Tibial nerve (tissue), 4 donors: Measurements from ENCODE around the gene PDSS2. TPM values are rescaled to one million over a fixed set of nuclear protein-coding genes. Genes with fewer than 3 reads are reported as not detected.

Experiments
- DNase-seq, 2 donors: peaks; one replicate each; pipeline ENCODE4 v3.0.0-alpha.2; 2019; ENCODE audit warnings: low spot score in 2 of 2
- H3K27ac ChIP-seq, 4 donors: fragments of 200-600 bp; sonication (generic) in 3 of 4; one replicate each; pipeline ENCODE4 v1.5.1; 2017 to 2019; ENCODE audit warnings: mild to moderate bottlenecking in 1 of 4
- H3K27me3 ChIP-seq, 2 donors: fragments of 200-600 bp; sonication (generic) in 1 of 2; one replicate each; pipeline versions ENCODE4 v1.5.1 to v1.6.0; 2017 to 2019
- H3K36me3 ChIP-seq, 3 donors: fragments of 200-600 bp; sonication (generic); one replicate each; pipeline ENCODE4 v1.5.1; 2018 to 2019
- H3K4me1 ChIP-seq, 4 donors: fragments of 200-600 bp; sonication (generic) in 3 of 4; one replicate each; pipeline ENCODE4 v1.5.1; 2017 to 2019
- H3K4me3 ChIP-seq, 4 donors: fragments of 200-600 bp; sonication (generic) in 3 of 4; one replicate each; pipeline ENCODE4 v1.5.1; 2017 to 2019; ENCODE audit warnings: mild to moderate bottlenecking in 1 of 4, moderate library complexity in 1 of 4
- H3K9me3 ChIP-seq, 4 donors: fragments of 200-600 bp; sonication (generic) in 3 of 4; one replicate each; pipeline ENCODE4 v1.5.1; 2017 to 2019
- EP300 ChIP-seq, 2 donors: sonication (generic); formaldehyde crosslinking; IDR thresholded peaks; one replicate each; pipeline ENCODE4 v1.6.1; 2017; ENCODE audit warnings: antibody characterized with exemption in 2 of 2, mild to moderate bottlenecking in 1 of 2
- POLR2A ChIP-seq, 2 donors: fragments of 450-650 bp; IDR thresholded peaks; one replicate each; pipeline ENCODE4 v1.6.1; 2017; ENCODE audit warnings: antibody characterized with exemption in 2 of 2, mild to moderate bottlenecking in 2 of 2, moderate library complexity in 2 of 2
- WGBS, 2 donors: methylation state at CpG; one replicate each; pipeline ENCODE4 v1.1.5; 2018; 5-methylcytosine and 5-hydroxymethylcytosine counted together
- total RNA-seq, 4 donors: library from RNA; depleted of rRNA; stranded (reverse); fragments of >200 nt; gene quantifications; one replicate each; pipeline ENCODE4 v1.1.0, GENCODE V29; 2016
- TF ChIP-seq, protein P1 (sequence below), 5 experiments: fragments of 200-600 bp in 3 of 5; fragments of 450-650 bp in 2 of 5; sonication (generic) in 3 of 5; IDR thresholded peaks; one replicate each; pipeline ENCODE4 v1.5.1; 2016 to 2019; ENCODE audit warnings: antibody characterized with exemption in 5 of 5, mild to moderate bottlenecking in 3 of 5, moderate library complexity in 2 of 5

The PDSS2 gene
- total RNA-seq, 4 donors from 2014 or later: 8.2 to 9.4 (median 8.6) TPM

DNA sequence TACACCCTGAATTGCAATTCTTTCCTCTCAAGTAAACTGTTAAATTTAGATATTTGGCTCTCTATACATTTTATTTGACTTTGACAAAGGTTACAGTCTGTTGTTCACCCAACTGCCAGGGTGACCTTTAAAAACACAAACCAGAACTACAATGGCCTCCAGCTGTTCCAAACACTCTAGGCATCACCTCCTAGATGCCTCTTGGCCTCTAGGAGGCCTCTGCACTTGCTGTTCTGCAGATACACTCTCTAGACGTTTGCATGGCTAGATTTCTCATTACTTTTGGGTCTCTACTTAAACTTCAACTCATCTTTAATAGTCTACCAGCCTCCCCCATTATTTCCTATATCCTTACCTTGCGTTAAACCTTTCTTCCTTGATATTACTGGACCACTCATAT, 241.2 kb downstream of the PDSS2 start:
- no peaks in the 10 kb centered on the region for H3K36me3 ChIP-seq
- H3K9me3 ChIP-seq: no peaks in the 10 kb centered on the region
- H3K27me3 ChIP-seq: no peaks in the 10 kb centered on the region
- TF ChIP-seq, protein P1, sequence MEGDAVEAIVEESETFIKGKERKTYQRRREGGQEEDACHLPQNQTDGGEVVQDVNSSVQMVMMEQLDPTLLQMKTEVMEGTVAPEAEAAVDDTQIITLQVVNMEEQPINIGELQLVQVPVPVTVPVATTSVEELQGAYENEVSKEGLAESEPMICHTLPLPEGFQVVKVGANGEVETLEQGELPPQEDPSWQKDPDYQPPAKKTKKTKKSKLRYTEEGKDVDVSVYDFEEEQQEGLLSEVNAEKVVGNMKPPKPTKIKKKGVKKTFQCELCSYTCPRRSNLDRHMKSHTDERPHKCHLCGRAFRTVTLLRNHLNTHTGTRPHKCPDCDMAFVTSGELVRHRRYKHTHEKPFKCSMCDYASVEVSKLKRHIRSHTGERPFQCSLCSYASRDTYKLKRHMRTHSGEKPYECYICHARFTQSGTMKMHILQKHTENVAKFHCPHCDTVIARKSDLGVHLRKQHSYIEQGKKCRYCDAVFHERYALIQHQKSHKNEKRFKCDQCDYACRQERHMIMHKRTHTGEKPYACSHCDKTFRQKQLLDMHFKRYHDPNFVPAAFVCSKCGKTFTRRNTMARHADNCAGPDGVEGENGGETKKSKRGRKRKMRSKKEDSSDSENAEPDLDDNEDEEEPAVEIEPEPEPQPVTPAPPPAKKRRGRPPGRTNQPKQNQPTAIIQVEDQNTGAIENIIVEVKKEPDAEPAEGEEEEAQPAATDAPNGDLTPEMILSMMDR (IDR thresholded peaks at IDR 0.05): no peak
- TF ChIP-seq EP300 (IDR thresholded peaks at IDR 0.05) (no peak), POLR2A (IDR thresholded peaks at IDR 0.05) (no peak)
- H3K4me1 ChIP-seq: no peaks in the 10 kb centered on the region
- H3K4me3 ChIP-seq: no peak overlapping the region
- 50% methylated on average over 2 of the region's 2 CpGs for WGBS, 2 donors
- H3K27ac ChIP-seq: no peak overlapping the region
- DNase-seq: no peak

DNA sequence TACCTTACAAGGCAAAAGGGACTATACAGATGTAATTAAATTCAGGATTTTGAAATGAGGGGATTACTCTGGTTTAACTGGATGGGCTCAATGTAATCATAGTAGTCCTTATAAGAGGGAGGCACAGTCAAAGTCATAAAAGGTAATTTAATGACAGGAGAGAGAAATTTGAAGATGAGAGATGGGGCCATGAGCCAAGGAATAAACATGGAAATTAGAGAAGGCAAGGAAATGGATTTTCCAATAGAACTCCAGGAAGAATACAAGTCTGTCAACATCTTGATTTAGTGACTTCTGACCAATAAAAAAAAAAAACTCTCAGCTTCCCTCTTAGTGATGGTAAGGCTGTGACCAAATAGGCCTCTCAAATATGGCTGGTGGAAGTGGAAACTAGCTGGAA, 242.1 kb downstream of the PDSS2 start:
- Histone ChIP-seq H3K27ac (no peak overlapping the region), H3K4me1 (no peaks in the 10 kb centered on the region), H3K9me3 (no peaks in the 10 kb centered on the region), H3K27me3 (no peaks in the 10 kb centered on the region), H3K4me3 (no peak overlapping the region), H3K36me3 (no peaks in the 10 kb centered on the region)
- DNase-seq: no peak
- TF ChIP-seq, protein P1 (IDR thresholded peaks at IDR 0.05): no peak
- no peak for TF ChIP-seq EP300 (IDR thresholded peaks at IDR 0.05)
- no peak for TF ChIP-seq POLR2A (IDR thresholded peaks at IDR 0.05)

DNA sequence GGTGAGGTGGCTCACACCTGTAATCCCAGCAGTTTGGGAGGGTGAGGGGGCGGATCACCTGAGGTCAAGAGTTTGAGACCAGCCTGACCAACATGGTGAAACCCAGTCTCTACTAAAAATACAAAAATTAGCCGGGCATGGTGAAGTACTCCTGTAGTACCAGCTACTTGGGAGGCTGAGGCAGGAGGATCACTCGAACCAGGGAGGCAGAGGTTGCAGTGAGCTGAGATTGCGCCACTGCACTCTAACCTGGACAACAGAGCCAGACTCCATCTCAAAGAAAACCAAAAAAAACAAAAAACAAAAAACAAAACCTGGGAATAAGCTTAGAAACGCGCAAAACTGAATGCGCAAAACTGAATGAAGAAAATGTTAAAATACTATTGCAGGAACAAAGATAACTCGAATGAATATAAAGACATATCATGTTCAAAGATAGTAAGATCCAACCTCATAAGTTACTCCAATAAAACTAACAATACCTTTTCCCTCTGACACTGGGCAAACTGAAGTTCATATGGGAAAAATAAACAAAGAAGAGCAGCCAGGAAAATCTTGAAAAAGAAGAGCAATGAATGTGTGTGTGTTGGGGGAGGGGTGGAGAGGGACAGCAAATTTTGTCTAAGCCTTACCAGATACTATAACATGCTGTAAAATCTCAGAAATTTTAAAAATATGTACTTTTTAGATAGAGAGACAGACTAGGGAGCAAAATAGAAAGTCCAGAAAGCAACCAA, 243.0 kb downstream of the PDSS2 start:
- Histone ChIP-seq H3K27ac (no peak overlapping the region), H3K36me3 (no peaks in the 10 kb centered on the region), H3K4me1 (no peaks in the 10 kb centered on the region), H3K27me3 (no peaks in the 10 kb centered on the region), H3K9me3 (no peaks in the 10 kb centered on the region), H3K4me3 (no peak overlapping the region)
- TF ChIP-seq POLR2A (IDR thresholded peaks at IDR 0.05): no peak
- TF ChIP-seq, protein P1 (IDR thresholded peaks at IDR 0.05): no peak
- no peak for TF ChIP-seq EP300 (IDR thresholded peaks at IDR 0.05)
- 84 to 89% methylated on average over 8 of the region's 8 CpGs for WGBS, 2 donors
- no peak for DNase-seq

DNA sequence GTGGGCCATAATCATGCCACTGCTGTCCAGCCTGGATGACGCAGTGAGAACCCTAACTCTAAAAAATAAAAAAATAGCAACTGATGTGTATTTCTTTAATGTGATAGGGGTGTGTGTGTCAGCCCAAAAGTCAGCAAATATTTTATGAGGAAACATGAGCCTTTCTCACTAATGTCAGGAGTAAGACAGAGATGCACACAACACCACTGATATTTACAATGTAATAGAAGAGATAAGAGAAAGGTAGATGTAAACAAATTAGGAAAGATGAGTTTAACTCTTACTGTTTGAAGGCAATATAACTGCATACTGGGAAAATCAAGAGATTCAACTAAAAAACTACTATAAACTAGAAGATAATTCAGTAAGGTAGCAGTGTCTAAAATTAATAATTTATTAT, 244.0 kb downstream of the PDSS2 start:
- TF ChIP-seq, protein P1 (IDR thresholded peaks at IDR 0.05): no peak
- TF ChIP-seq EP300 (IDR thresholded peaks at IDR 0.05) (no peak), POLR2A (IDR thresholded peaks at IDR 0.05) (no peak)
- Histone ChIP-seq H3K27ac (no peak overlapping the region), H3K36me3 (no peaks in the 10 kb centered on the region), H3K27me3 (no peaks in the 10 kb centered on the region), H3K4me3 (no peak overlapping the region), H3K9me3 (no peaks in the 10 kb centered on the region), H3K4me1 (no peaks in the 10 kb centered on the region)
- 88 to 97% methylated on average over 1 of the region's 1 CpG for WGBS, 2 donors
- no peak for DNase-seq

DNA sequence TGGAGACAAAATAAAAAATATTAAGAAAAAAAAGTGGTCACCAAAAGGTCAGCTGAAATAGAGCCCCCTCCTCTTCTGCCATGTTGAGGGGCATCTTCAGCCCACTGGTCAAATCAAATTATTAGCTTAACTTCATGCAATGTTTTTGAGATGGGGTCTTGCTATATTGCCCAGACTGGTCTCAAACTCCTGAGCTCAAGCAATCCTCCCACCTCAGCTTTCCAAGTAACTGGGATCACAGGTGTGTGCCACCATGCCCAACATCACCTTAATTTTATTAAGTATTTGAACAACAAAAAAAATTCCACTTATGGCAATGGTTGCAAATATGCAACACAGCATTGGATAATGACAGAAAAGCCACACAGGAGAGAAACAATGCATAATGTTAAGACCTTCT, 244.7 kb downstream of the PDSS2 start:
- Histone ChIP-seq H3K36me3 (no peaks in the 10 kb centered on the region), H3K4me3 (no peak overlapping the region), H3K4me1 (no peaks in the 10 kb centered on the region), H3K27ac (no peak overlapping the region), H3K27me3 (no peaks in the 10 kb centered on the region), H3K9me3 (no peaks in the 10 kb centered on the region)
- TF ChIP-seq POLR2A (IDR thresholded peaks at IDR 0.05) (no peak), EP300 (IDR thresholded peaks at IDR 0.05) (no peak)
- TF ChIP-seq, protein P1 (IDR thresholded peaks at IDR 0.05): no peak
- no peak for DNase-seq
